Central memory CD8-positive, alpha-beta T cell (primary cell): ENCODE measurements around the gene PRAMEF2.
"Not testable (repeated sequence)": the region's sequence is repeated elsewhere in the genome, so short reads cannot be mapped to it uniquely, and the experiment has no call there.

Experiments used
- ATAC-seq: fragments of 150-1000 bp; cut with Tn5 transposase; replicated peaks from 2 replicates; pipeline ENCODE4 v1.10.0; 2022; ENCODE audit warnings: mild to moderate bottlenecking, moderate FRiP score, moderate number of reproducible peaks; ENCODE audit not compliant: poor library complexity, severe bottlenecking; ENCODE audit errors: extremely low read depth
- DNase-seq, 2 donors: peaks; one replicate each; pipeline ENCODE4 v3.0.0; 2021; ENCODE audit warnings: low spot score in 2 of 2
- H3K27ac Mint-ChIP-seq: one replicate; pipeline ENCODE4 v1.8.0; 2022; ENCODE audit warnings: low read depth, mild to moderate bottlenecking, moderate library complexity, mixed read lengths
- H3K27me3 Mint-ChIP-seq: one replicate; pipeline ENCODE4 v1.8.0; 2022; ENCODE audit warnings: mixed read lengths
- H3K36me3 Mint-ChIP-seq: one replicate; pipeline ENCODE4 v1.8.0; 2022; ENCODE audit warnings: mild to moderate bottlenecking, moderate library complexity, mixed read lengths; ENCODE audit not compliant: insufficient read depth
- H3K4me1 Mint-ChIP-seq: one replicate; pipeline ENCODE4 v1.8.0; 2022; ENCODE audit warnings: mixed read lengths
- H3K4me3 Mint-ChIP-seq: one replicate; pipeline ENCODE4 v1.8.0; 2022; ENCODE audit warnings: mild to moderate bottlenecking, moderate library complexity, mixed read lengths
- H3K9me3 Mint-ChIP-seq: one replicate; pipeline ENCODE4 v1.8.0; 2022; ENCODE audit warnings: mixed read lengths

The PRAMEF2 gene

GRCh38 chr1:12856786-12857185, at the start of gene PRAMEF2:
TSS of gene PRAMEF2 (plus strand) at chr1:12857086. CDS start at chr1:12859010, 1,924 bp downstream.
- peaks cover 18% of the 10 kb centered on the region for H3K27me3 Mint-ChIP-seq
- not testable (repeated sequence) for ATAC-seq, DNase-seq, H3K4me1 Mint-ChIP-seq, H3K36me3 Mint-ChIP-seq, H3K9me3 Mint-ChIP-seq, H3K27ac Mint-ChIP-seq, H3K4me3 Mint-ChIP-seq

GRCh38 chr1:12809933-12810332, 47.0 kb upstream of the PRAMEF2 start:
- peaks cover 9% of the 10 kb centered on the region for H3K9me3 Mint-ChIP-seq
- H3K27me3 Mint-ChIP-seq, result peaks cover 70% of the 10 kb centered on the region
- no peak overlapping the region for H3K27ac Mint-ChIP-seq
- DNase-seq (no peak), ATAC-seq (no peak)
- no peak overlapping the region for H3K4me3 Mint-ChIP-seq
- no peaks in the 10 kb centered on the region for H3K36me3 Mint-ChIP-seq
- H3K4me1 Mint-ChIP-seq, result no peaks in the 10 kb centered on the region

- Mint-ChIP-seq H3K4me1 (no peaks in the 10 kb centered on the region), H3K27me3 (peaks cover 70% of the 10 kb centered on the region), H3K4me3 (no peak overlapping the region), H3K9me3 (peaks cover 3% of the 10 kb centered on the region), H3K27ac (no peak overlapping the region), H3K36me3 (no peaks in the 10 kb centered on the region)
- DNase-seq (no peak), ATAC-seq (no peak)
Observed at GRCh38 chr1:12810691-12811408, 46.0 kb upstream of the PRAMEF2 start.

GRCh38 chr1:12811409-12811784, 45.5 kb upstream of the PRAMEF2 start:
- Mint-ChIP-seq H3K36me3 (no peaks in the 10 kb centered on the region), H3K4me3 (no peak overlapping the region), H3K9me3 (no peaks in the 10 kb centered on the region), H3K27me3 (peaks cover 69% of the 10 kb centered on the region), H3K27ac (no peak overlapping the region), H3K4me1 (no peaks in the 10 kb centered on the region)
- DNase-seq, result no peak
- no peak for ATAC-seq

GRCh38 chr1:12819061-12819460, 37.8 kb upstream of the PRAMEF2 start:
- DNase-seq, H3K36me3 Mint-ChIP-seq, H3K4me3 Mint-ChIP-seq, ATAC-seq, H3K4me1 Mint-ChIP-seq, H3K27ac Mint-ChIP-seq, H3K9me3 Mint-ChIP-seq: not testable (repeated sequence)
- peaks cover 61% of the 10 kb centered on the region for H3K27me3 Mint-ChIP-seq

- not testable (repeated sequence) for H3K4me3 Mint-ChIP-seq, H3K27ac Mint-ChIP-seq, H3K36me3 Mint-ChIP-seq, H3K4me1 Mint-ChIP-seq, DNase-seq, H3K9me3 Mint-ChIP-seq, ATAC-seq
- peaks cover 26% of the 10 kb centered on the region for H3K27me3 Mint-ChIP-seq
Observed at GRCh38 chr1:12831310-12831709, 25.6 kb upstream of the PRAMEF2 start, which contains the start of gene PRAMEF11. TSS of gene PRAMEF11 (minus strand) at chr1:12831410. CDS start at chr1:12828789, 2,621 bp downstream.

- ATAC-seq, DNase-seq, H3K36me3 Mint-ChIP-seq, H3K27ac Mint-ChIP-seq, H3K4me1 Mint-ChIP-seq, H3K4me3 Mint-ChIP-seq, H3K9me3 Mint-ChIP-seq: not testable (repeated sequence)
- H3K27me3 Mint-ChIP-seq, result peaks cover 25% of the 10 kb centered on the region
Observed at GRCh38 chr1:12833251-12833650, 23.6 kb upstream of the PRAMEF2 start.

GRCh38 chr1:12848620-12849019, 8.3 kb upstream of the PRAMEF2 start, which contains the start of gene HNRNPCL1:
TSS of gene HNRNPCL1 (minus strand) at chr1:12848720. CDS start at chr1:12848289, 431 bp downstream.
- not testable (repeated sequence) for ATAC-seq, H3K27ac Mint-ChIP-seq, H3K9me3 Mint-ChIP-seq, DNase-seq, H3K36me3 Mint-ChIP-seq, H3K4me1 Mint-ChIP-seq, H3K4me3 Mint-ChIP-seq
- H3K27me3 Mint-ChIP-seq, result peaks cover 23% of the 10 kb centered on the region

- no peak for DNase-seq
- Mint-ChIP-seq H3K27ac (no peak overlapping the region), H3K36me3 (no peaks in the 10 kb centered on the region), H3K4me1 (no peaks in the 10 kb centered on the region), H3K4me3 (no peak overlapping the region), H3K9me3 (no peaks in the 10 kb centered on the region), H3K27me3 (peaks cover 16% of the 10 kb centered on the region)
- no peak for ATAC-seq
Observed at GRCh38 chr1:12851779-12852178, 5.1 kb upstream of the PRAMEF2 start.

- not testable (repeated sequence) for H3K27ac Mint-ChIP-seq, H3K4me1 Mint-ChIP-seq, H3K9me3 Mint-ChIP-seq, H3K4me3 Mint-ChIP-seq, DNase-seq, ATAC-seq, H3K36me3 Mint-ChIP-seq
- H3K27me3 Mint-ChIP-seq, result peaks cover 18% of the 10 kb centered on the region
Observed at GRCh38 chr1:12863131-12863880, 6.4 kb downstream of the PRAMEF2 start.

GRCh38 chr1:12878453-12878852, 21.6 kb downstream of the PRAMEF2 start:
- H3K27ac Mint-ChIP-seq, H3K36me3 Mint-ChIP-seq, H3K27me3 Mint-ChIP-seq, H3K4me1 Mint-ChIP-seq, H3K4me3 Mint-ChIP-seq, H3K9me3 Mint-ChIP-seq, ATAC-seq, DNase-seq: not testable (repeated sequence)

GRCh38 chr1:12886101-12886500, 29.2 kb downstream of the PRAMEF2 start, which contains the start of gene PRAMEF4:
TSS of gene PRAMEF4 (minus strand) at chr1:12886201. CDS start at chr1:12883394, 2,807 bp downstream.
- not testable (repeated sequence) for H3K4me3 Mint-ChIP-seq, DNase-seq, H3K27me3 Mint-ChIP-seq, H3K4me1 Mint-ChIP-seq, H3K36me3 Mint-ChIP-seq, H3K9me3 Mint-ChIP-seq, H3K27ac Mint-ChIP-seq, ATAC-seq

- not testable (repeated sequence) for H3K36me3 Mint-ChIP-seq, H3K27ac Mint-ChIP-seq, H3K4me3 Mint-ChIP-seq, ATAC-seq, H3K9me3 Mint-ChIP-seq, H3K27me3 Mint-ChIP-seq, H3K4me1 Mint-ChIP-seq, DNase-seq
Observed at GRCh38 chr1:12898170-12898569, 41.3 kb downstream of the PRAMEF2 start, which contains the start of gene PRAMEF10. TSS of gene PRAMEF10 (minus strand) at chr1:12898270. CDS start at chr1:12895847, 2,423 bp downstream.
